Colon (tissue), 2 donors: ENCODE measurements around the gene JMJD6.

Experiments used
- FAIRE-seq: peaks from 2 replicates; lab custom pipeline; 2012; peaks lifted over from hg19 to GRCh38; lab: Jason Lieb, UNC
- donor health status: control.
- donor health status: control.

The JMJD6 gene

DNA sequence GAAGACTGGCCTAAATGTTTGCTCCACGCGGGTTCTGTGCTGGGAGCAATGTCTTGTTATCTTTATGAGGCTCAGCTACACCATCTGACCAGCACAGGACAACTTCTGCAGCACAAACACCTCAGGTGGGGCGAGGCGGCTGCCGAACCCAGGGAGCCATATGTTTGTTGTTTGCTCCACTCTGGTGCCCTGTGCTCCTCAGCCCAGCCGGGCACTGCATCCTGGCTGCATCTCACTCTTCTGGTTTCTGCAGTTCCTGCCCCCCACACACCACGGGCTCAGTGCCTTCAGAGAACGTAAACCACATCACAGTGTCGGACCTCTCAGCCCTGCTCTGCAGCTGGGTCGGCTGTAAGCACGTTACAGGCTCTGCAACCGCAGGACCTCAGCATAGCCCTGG lies 48.1 kb downstream of the JMJD6 start:
- FAIRE-seq: no peak

DNA sequence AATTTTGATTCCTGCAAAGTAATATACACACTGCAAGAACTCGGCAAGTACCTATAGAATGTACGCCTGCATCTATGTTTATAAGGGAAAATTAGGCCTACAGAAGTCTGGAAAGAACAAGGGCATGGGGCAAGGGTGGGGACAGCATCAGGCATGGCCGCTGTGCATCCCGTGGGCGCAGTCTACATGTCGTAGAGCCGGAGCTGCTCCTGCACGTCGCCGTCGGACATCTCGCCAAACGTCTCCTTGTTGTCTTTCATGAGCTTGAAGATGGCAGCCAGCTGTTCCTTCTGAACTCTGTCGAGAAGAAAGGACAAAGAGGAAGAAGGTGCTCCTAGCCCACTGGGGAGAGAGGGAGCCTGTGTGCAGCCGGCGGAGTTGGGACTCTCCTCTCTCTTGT lies 49.0 kb downstream of the JMJD6 start:
- FAIRE-seq: no peak

GRCh38 chr17:76676629-76677028 lies 49.8 kb downstream of the JMJD6 start:
- FAIRE-seq: no peak

GRCh38 chr17:76675648-76676047 lies 50.8 kb downstream of the JMJD6 start:
- FAIRE-seq: no peak

- no peak for FAIRE-seq
Measured at GRCh38 chr17:76674600-76674999, 51.8 kb downstream of the JMJD6 start.

- FAIRE-seq: no peak
Measured at GRCh38 chr17:76673729-76674128, 52.7 kb downstream of the JMJD6 start.

DNA sequence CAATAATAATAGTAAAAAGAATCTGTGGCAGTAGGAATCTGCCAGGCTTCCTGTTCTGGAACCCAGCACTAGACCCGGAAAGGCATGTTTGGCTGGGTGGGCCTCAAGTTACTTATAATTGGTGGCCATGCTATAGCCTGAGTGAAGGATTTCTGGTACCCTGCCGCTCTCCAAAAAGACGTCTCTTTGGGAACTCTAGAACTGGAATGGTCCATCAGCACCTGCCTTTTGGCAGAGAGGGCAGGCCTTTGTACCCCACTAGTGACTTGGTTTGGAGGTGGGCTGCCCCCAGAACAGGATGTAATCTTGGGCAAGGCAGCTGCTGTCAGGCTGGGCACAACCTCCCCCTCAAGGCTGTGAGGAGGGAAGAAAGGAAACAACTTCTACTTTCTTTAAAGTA lies 53.5 kb downstream of the JMJD6 start:
- FAIRE-seq: no peak

DNA sequence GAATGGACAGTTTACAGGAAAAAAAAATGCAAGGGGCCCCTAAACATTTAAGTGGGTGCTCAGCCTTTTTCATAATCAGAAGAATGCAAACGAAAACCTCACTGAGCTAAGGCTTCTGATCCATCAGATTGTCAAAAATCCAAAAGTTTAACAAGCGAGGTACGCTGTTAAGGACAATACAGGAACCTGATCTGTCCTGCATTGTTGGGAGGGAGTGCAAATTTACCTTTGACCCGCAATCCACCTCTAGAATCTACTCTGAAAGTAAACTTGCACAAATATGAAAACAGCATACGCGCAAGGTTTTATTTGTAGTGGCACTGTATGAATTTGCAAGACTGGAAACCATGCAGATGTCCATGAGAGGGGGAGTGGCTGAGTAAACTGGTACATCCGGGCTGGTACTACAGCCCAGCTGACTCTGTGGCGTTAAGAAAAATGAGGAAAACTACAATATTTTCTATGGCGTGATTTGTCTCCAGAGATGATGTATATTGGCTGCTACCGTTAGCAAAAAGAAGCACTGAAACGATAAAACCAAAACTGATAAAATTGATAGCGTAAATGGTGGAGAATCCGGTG lies 54.0 kb downstream of the JMJD6 start:
- no peak for FAIRE-seq

GRCh38 chr17:76671912-76672262 lies 54.5 kb downstream of the JMJD6 start:
- no peak for FAIRE-seq

- FAIRE-seq: peak; percentile 68
Measured at GRCh38 chr17:76671123-76671911, 55.1 kb downstream of the JMJD6 start.

DNA sequence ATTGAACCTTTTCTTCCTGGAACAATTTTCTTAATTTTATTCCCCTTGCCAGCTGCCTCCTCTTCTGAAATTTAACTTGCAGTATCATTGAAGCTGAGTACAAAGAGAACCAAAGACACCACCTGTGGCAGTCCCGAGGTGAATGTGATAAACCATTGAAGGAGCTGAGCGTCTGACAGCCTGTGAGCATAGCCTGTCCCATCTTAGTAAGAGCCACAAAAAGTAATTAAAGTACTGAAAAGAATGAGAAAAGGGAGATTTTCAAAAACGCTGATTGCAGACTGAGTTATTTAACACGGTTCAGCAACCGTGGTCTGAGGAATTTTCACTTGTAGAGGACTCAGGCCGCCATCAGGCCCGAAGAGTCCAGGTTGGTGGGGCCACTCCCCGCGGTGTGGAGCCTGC lies 55.7 kb downstream of the JMJD6 start:
- no peak for FAIRE-seq

- no peak for FAIRE-seq
Measured at GRCh38 chr17:76670020-76670717, 56.2 kb downstream of the JMJD6 start.
